ENCODE results near the gene PLEKHG3.

DNA sequence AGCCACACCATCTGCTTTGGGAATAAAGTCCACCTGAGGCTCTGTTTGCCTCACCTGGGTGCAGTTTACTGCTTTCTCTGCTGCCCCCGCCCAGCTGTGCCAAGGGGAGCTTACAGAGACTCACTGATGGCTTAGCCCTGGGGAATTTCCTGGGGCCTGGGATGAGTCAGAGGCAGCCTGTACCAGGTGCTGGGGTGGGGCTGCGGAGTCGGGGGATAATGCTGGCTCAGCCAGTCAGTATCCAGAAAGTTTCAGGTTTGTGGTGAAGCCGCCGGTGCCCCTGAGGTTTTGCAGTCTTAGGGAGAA is 22.3 kb downstream of the PLEKHG3 start:
- no peak for TF ChIP-seq ZNF274 (IDR thresholded peaks at IDR 0.05; ENCODE audit: low read depth, low read length)
- no peak for TF ChIP-seq YY1 (IDR thresholded peaks at IDR 0.05; ENCODE audit: insufficient read depth, insufficient read length)
- TF ChIP-seq SUZ12 (IDR thresholded peaks at IDR 0.05; ENCODE audit: extremely low read depth, insufficient read depth, insufficient read length) = no peak
